Epithelial cell of proximal tubule (primary cell): Measurements from ENCODE around the gene OR5J2. TPM values are rescaled to one million over a fixed set of nuclear protein-coding genes. Genes with fewer than 3 reads are reported as not detected.
"Not testable (repeated sequence)": the region's sequence is repeated elsewhere in the genome, so short reads cannot be mapped to it uniquely, and the experiment has no call there.

Experiments used
- DNase-seq: peaks from one replicate; pipeline ENCODE4 v3.0.0-alpha.2; 2011; ENCODE audit warnings: low read depth
- H3K4me3 ChIP-seq: 2 replicates; pipeline ENCODE4 v1.5.1; 2011; ENCODE audit warnings: low read depth, mild to moderate bottlenecking, low read length
- total RNA-seq: library from RNA; depleted of rRNA; stranded (reverse); fragments of >200 nt; gene quantifications from 2 replicates; pipeline ENCODE4 v1.2.3, GENCODE V29; 2015
- TF ChIP-seq, protein P1 (sequence below): conservative IDR thresholded peaks from 2 replicates; pipeline ENCODE4 v1.5.1; 2012; ENCODE audit warnings: low read depth, mild to moderate bottlenecking, low read length

OR5J2 gene
- total RNA-seq, result not detected in 2 replicates

GRCh38 chr11:56176318-56176717 lies at the start of gene OR5J2:
TSS of gene OR5J2 (plus strand) at chr11:56176618. CDS start at chr11:56176618, 0 bp downstream.
- no peak within 1 kb of the TSS for H3K4me3 ChIP-seq
- TF ChIP-seq, protein P1, sequence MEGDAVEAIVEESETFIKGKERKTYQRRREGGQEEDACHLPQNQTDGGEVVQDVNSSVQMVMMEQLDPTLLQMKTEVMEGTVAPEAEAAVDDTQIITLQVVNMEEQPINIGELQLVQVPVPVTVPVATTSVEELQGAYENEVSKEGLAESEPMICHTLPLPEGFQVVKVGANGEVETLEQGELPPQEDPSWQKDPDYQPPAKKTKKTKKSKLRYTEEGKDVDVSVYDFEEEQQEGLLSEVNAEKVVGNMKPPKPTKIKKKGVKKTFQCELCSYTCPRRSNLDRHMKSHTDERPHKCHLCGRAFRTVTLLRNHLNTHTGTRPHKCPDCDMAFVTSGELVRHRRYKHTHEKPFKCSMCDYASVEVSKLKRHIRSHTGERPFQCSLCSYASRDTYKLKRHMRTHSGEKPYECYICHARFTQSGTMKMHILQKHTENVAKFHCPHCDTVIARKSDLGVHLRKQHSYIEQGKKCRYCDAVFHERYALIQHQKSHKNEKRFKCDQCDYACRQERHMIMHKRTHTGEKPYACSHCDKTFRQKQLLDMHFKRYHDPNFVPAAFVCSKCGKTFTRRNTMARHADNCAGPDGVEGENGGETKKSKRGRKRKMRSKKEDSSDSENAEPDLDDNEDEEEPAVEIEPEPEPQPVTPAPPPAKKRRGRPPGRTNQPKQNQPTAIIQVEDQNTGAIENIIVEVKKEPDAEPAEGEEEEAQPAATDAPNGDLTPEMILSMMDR, result no peak
- DNase-seq, result no peak

- no peak within 1 kb of the TSS for H3K4me3 ChIP-seq
- DNase-seq, result no peak
- TF ChIP-seq, protein P1, result no peak
These were observed 36.2 kb upstream of the OR5J2 start, which contains the start of gene OR8J3 for GRCh38 chr11:56140151-56140661. TSS of gene OR8J3 (minus strand) at chr11:56140201. CDS start at chr11:56137718, 2,483 bp downstream.

DNA sequence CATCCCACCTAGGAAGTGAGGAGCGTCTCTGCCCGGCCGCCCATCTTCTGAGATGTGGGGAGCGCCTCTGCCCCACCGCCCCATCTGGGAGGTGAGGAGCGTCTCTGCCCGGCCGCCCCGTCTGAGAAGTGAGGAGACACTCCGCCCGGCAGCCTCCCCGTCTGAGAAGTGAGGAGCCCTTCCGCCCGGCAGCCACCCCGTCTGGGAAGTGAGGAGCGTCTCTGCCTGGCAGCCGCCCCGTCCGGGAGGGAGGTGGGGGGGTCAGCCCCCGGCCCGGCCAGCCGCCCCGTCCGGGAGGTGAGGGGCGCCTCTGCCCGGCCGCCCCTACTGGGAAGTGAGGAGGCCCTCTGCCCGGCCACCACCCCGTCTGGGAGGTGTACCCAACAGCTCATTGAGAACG lies 32.7 kb upstream of the OR5J2 start:
- not testable (repeated sequence) for H3K4me3 ChIP-seq, DNase-seq

- H3K4me3 ChIP-seq, result no peak overlapping the region
- DNase-seq, result no peak
- TF ChIP-seq, protein P1, result no peak
These were observed 25.0 kb upstream of the OR5J2 start for GRCh38 chr11:56151376-56151775.

- no peak overlapping the region for H3K4me3 ChIP-seq
- TF ChIP-seq, protein P1, result no peak
- DNase-seq, result no peak
These were observed 24.1 kb upstream of the OR5J2 start for GRCh38 chr11:56152333-56152732.

- no peak for DNase-seq
- H3K4me3 ChIP-seq, result no peak within 1 kb of the TSS
- TF ChIP-seq, protein P1, result no peak
These were observed 16.2 kb upstream of the OR5J2 start, which contains the start of gene OR8K5 for GRCh38 chr11:56160217-56160616. TSS of gene OR8K5 (minus strand) at chr11:56160317. CDS start at chr11:56160317, 0 bp downstream.

DNA sequence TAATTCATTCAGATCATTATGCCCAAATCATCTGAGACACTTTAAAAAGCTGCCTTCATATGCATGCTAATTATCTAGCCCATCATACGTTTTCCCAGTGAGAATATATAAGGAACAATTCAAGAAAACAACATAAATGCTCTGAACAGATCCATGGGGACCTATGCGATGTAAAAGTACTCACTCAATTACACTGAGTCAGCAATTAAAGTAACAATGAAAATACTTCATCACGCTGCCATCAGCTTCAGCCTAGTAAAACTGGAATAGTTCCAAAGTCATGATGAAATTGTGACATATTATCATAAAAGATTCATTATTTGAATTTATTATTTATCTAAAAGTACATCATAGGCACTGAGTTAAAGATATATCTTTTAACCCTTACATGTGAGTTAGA lies 12.6 kb upstream of the OR5J2 start:
- no peak overlapping the region for H3K4me3 ChIP-seq
- TF ChIP-seq, protein P1, result no peak
- DNase-seq, result no peak
